AML-193 (cell line): ENCODE data around the gene TRIM37.
"Not testable (repeated sequence)": the region's sequence is repeated elsewhere in the genome, so short reads cannot be mapped to it uniquely, and the experiment has no call there.

Experiments used
- DNase-seq, 2 experiments: peaks; one replicate each; lab custom pipeline; 2025; lab: John Stamatoyannopoulos, UW

The TRIM37 gene

DNA sequence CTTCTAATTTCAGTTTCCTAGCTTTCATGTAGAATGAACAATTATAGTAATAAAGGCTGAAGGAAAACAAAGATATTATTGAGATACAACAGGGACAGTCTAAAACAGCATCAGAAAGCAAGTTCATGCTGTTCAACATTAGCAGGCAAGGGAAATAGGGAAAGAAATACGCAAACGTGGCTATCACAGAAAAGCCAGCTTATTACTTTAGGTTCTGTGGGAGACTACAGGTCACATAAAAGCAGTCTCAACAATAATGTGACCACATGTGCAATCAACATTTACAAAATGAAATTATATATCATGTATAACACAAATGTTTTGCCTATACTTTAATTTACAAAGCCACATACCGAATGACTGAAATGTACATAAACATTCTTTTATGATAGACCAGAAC is 4.9 kb upstream of the TRIM37 start:
- DNase-seq, result no peak

DNA sequence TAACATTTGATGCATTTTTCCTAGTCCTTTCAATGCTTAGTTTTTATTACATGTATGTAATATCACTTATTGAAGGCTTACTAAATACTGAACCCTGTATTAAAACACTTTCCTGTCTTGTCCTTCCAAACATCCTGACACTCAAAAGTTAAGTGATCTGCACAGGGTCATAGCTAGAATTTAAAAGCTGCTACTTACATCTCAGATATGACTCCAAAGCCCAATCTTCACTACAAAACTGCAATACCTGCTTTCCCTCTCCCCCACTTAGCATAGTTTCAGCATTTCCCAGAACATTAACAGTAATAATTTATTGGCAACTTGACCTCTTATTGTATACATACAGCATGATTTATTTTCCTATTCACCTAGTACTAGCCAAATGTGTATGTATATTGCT is 4.3 kb upstream of the TRIM37 start:
- no peak for DNase-seq

DNA sequence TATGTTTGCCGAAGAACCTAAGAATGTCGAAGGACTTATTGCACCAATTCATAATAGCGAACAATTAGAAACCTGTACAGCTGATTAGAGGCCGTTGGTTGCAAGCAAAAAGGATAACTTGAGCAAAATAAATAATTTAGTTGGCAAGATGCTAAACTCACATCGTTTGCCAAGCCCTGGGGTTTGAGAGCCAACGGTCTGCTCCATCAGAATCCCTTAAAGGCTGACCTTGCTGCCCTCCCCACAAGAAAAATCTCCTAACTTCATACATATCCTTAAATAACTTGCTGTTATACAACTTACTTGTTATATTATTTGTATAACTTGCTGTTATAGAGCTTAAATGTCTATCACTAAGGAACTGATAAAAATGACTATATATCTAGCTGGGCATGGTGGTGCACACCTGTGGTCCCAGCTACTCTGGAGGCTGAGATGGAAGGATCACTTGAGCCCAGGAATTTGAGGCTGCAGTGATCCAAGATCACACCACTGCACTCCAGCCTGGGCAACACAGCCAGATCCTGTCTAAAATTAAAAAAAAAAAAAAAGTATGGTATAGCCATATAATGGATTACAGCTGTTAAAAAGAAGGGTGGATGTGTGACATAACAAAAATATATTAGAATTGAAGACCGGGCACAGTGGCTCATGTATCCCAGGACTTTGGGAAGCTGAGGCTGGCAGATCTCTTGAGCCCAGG is 1.9 kb upstream of the TRIM37 start:
- no peak for DNase-seq

DNA sequence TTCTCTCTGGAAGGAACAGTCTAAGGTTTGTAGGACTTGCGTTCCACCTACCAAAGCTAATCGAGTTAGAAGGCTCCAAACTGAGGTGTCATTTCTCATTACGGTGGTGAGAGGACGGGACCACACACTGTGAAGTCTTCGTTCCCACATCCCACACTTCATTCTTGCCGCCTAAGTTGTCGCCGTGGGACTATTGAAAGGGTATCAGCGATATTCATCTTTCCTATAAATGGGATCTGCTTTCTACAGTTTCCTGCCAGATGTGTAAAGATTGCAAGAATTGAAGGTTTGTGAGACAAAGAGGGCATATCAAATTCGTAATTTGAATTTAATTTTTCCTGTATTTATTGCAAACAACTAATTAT is 608 bp upstream of the TRIM37 start:
- peak; percentile 13 to 46 for DNase-seq

DNA sequence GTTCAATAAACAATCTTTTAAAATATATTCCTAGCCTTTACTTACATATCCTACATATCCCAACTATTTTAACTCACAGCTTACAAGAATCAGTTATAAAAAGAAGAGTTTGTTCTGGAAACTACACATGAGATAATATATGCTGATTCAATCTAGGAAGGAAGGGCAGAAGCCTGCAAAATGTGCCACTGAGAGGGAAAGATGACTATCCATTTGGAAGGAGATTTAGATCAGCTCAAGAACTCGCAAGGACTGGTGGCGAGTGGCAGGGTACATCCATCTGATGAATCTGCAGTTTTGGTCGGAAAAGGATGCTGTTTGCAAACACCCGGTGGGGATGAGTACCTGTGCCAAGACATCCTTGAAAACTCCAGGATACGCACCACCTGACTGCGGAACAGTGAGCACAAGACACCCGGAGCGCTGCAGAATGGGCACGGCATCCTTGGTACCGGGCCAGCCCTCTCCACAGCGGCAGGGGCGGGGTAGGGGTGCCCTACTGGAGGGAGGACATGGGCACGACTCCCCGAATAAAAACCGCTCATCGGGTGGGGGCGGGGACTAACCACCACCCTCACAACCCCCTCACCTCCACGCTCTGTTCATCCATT is 723 bp downstream of the TRIM37 start:
- peak; percentile 39 to 58 for DNase-seq

DNA sequence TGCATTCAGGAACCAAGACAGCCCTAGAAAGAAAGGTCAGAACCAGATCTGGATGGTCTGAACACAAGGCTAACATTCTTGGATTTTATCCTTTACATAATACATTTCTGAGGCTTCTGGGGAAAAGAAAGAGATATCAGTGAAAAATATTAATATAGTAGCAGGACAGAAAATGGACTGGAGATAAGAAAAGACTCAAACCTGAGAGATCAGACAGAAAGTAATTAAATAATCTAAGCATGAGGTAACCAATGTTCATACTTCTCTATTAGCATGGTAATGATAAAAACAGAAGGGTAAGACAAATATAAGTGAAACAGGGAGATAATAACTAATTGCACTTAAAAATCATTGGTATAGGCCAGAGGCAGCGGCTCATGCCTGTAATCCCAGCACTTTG is 5.5 kb downstream of the TRIM37 start:
- DNase-seq, result no peak

DNA sequence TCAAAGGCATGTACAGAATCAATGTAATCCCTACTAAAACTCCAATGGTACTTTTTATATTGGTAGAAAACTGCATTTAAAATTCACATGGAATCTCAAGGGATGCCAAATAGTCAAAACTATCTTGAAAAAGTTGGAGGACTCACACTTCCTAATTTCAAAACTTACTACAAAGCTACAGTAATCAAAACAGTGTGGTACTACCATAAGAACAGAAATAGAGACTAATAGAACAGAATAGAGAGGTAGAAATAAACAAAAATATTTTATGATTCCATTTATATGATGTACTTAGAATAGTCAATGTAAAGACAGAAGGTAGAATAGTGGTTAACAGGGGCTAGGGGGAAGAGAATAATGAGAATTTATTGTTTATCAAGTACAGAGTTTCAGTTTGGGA is 8.8 kb downstream of the TRIM37 start:
- no peak for DNase-seq

DNA sequence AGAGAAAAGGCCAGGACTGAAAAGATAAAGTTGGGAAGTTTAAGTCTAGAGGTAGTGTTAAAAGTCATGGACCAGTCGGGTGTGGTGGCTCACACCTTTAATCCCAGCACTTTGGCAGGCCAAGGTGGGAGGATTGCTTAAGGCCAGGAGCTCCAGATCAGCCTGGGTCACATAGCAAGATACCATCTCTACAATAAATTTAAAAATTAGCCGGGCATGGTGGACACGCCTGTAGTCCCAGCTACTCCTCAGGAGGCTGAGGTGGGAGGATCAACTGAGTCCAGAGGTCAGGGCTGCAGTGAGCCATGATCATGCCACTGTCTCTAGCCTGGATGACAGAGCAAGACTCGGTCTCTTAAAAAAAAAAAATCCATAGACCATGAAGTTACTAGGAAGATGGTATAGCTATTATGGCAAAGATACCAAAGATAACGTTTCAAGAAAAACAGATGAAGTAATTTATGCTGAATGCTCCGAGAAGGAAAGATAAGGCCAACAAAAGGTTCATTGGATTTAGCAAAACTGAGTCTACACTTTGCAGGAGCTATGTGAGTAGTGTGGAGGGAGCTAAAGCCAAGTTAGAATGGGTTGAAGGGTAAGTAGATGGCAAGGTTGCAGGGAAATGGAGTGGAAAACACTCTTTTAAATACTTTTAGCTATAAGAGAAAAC is 11.7 kb downstream of the TRIM37 start:
- no peak for DNase-seq

DNA sequence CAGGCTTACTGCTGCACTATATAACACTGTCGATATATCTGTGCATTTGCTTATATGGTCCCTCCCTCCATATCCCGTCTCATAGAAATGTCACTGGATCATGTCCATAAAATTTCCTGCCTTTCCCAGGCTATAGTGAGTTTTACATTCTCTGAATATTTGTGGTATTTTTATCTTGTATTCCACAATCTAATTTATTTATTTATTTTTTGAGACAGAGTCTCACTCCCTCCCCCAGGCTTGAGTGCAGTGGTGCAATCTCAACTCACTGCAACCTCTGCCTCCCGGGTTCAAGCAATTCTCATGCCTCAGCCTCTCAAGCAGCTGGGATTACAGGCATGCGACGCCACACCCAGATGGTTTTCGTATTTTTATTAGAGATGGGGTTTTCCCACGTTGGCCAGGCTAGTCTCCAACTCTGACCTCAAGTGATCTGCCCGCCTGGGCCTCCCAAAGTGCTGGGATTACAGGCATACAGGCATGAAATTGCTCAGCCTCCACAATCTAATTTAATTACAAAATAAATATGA is 12.9 kb downstream of the TRIM37 start:
- DNase-seq, result no peak

DNA sequence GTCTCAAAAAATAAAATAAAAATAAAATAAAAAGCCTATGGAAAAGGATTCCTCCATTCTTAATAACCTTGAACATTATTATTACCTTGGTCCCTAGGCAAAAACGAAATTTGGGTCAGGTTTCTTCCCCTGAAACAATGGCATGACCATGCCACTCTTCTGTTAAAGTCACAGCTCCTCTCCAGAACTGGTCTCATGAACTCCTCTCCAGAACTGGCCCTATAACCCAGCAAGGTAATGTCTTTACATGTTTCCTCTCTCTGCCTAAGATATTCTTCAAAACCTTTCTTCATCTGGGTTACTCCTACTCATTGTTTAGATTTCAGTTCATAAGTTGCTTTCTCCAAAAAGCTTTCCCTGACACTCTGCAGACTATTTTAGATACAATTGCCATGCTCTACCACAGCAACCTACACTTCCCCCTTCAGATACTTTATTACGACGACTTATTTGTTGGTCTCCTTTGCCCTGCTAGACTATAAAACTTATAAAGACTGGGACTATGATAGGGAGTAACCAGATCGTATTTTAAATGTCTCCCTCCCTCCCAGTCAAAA is 13.5 kb downstream of the TRIM37 start:
- no peak for DNase-seq

DNA sequence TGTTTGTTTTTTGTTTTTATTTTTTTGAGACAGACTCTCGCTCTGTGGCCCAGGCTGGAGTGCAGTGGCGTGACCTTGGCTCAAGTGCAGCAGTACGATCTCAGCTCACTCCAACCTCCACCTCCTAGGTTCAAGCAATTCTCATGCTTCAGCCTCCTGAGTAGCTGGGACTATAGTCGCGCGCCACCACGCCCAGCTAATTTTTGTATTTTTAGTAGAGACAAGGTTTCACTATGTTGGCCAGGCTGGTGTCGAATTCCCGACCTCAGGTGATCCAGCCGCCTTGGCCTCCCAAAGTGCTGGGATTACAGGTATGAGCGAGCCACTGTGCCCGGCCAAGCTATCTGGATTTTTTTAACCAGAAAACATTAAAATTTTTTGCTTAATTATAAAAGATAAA is 16.1 kb downstream of the TRIM37 start:
- DNase-seq, result not testable (repeated sequence)

DNA sequence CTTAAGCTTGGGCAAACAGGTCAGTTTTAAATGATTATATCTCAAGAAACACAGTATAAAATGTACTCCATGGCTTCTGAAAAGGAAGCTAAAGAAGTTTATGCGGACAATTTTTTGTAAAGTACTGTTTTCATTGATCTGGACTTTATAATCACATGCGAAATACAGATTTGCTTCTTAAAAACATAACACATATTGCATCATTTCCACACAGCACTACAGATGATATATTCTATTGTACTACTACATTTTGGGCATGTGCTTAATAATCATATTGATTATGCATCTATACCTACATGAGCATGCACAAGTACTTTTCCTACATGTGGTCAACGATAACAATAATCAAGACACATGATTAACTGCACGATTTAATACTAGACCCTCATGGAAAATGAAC is 22.5 kb downstream of the TRIM37 start:
- no peak for DNase-seq

DNA sequence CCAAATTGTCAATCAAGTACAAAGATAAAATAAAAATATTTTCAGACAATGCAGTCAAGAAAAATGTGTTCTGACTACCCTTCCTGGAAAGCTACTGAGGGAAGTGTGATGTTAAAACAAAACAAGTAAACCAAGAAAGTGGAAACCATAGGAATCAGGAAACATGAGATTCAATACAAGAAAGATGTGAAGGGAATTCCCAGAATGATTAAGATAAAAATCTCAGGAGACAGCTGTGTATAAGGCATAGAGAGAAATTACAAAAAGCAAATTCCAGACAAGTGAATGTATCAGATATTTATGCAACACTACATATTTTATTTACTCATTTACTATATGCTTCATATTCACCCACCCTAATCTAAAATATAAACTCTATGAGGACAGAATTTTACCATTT is 32.2 kb downstream of the TRIM37 start:
- DNase-seq, result no peak

DNA sequence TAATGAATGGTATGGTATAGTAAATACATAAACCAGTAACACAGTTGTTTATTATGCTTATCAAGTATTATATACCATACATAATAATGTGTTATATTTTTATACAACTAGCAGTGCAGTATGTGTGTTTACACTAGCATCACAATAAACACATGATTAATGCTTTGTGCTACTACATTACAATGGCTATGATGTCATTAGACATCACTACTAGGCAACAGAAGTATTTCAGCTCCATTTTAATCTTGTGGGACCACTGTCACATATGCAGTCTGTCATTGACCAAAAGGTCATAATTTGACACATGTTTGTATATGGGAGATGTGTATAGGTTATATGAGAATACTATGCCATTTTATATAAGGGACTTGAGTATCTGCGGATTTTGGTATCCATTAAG is 32.7 kb downstream of the TRIM37 start:
- no peak for DNase-seq

DNA sequence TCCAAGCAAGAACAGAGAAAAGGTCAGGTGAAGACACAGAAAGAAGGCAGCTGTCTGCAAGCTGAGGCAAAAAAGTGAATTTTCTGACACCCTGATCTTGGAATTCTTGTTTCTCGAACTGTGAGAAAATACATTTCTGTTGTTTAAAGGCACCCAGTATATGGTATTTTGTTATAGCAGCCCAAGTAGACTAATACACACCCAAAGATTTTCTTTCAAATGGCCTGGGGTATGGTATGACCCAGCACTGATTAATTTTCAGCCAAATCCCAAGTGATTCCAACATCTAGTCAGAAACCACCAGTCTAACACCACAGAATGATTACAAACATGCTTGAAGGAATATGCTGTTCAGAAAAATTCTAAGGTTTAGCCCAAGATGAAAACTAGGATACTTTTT is 36.8 kb downstream of the TRIM37 start:
- DNase-seq, result no peak

DNA sequence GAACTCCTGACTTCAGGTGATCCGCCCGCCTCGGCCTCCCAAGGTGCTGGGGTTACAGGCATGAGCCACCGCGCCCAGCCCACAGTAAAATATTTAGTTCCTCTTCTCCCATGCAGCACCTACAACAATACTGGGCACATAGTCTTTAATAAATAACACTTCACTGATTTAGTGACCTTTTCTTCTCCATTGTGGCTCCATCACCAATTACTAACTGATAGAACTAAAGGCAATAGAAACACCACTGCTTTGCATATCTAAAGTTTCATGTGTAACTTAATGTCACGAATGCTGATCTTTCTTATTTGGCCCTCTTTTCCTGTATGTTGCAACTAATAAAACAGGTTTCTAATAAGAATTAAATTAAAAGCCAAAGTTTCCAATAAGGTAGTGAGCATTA is 38.9 kb downstream of the TRIM37 start:
- DNase-seq, result no peak

DNA sequence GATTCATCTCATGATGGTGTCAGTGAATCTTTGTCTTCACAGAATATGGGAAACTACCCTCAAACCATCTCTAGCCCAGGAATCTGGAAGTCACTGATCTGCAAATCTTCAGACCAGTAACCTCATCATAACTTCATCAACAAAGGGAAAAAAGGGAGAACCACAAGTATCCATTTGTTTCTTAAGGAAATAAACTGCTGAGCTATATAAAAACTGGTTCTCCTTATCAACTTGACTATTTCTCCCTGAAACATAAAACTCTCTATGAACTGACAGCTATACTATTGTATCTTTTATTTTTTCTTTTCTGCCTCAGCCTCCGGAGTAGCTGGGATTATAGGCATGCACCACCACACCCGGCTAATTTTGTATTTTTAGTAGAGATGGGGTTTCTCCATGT is 39.3 kb downstream of the TRIM37 start:
- DNase-seq, result no peak

DNA sequence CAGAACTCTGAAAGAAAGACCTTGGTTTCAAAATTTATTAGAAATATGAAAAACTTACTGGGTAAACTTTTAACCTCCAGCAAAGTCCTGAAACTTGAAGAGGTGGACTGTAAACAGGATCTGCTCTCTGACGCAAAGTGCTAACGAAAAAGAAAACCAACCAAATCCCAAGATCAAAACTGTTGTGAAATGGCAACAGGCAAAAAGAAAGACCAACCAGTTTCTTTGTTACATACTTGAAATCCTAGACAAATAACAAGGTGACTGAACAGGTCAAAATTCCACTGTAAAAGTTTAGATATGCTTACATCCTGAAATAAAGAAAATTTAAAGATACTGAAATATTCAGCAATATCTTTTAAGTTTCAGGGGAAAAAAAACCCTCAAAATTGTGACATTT is 44.2 kb downstream of the TRIM37 start:
- DNase-seq, result no peak

DNA sequence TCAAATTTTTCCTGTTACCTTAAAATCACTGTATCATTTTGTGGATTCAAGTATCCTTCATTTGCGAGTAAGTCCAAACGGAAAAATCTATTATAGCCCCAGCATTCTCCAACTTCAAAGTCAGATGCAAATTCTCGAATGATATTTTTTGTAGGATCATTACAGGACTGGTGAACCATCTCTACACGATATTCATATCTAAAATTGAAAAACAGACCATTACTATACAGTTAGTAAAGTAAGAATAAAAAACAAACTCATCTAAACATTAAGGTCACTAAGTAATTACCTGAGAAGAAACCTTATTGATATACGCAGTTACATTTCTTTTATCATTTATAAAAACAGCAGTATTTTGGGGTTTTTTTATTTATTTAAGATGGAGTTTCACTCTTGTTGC is 49.8 kb downstream of the TRIM37 start:
- no peak for DNase-seq

DNA sequence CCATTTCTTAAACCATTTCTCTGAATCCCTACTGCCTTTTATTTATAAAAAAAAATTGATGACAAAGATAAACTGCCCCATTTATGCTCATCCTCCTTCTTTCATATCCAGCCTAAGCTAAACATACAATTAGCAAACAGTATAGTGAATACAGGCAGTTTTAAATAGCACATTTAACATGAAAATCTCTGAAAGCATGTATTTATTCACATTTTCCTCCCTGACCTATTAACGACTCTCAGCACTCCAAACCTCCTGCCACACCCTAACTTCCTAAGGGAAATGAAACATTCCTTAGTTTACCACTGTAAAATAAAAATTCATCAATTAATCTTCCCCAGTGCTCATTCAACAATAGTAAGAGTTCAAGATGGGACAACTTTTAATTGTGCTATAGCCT is 56.9 kb downstream of the TRIM37 start:
- no peak for DNase-seq

DNA sequence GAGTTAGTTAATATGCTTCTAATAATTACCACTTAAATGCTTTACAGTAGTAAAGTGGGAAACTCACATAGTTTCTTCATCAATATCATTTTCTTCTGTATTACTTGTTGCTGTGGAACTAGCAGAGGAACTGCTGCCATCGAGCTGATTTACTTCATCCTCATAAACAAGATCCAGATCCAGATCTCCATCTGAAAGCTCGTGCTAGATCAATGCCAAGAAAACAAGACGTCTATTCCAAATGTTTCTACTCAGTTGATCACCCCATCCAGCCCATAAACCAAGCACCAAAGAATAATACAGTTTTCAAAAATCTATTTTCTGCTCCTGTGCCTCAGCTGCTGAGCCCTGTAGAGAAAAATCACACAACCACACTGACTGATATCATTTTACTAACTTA is 59.1 kb downstream of the TRIM37 start:
- no peak for DNase-seq

DNA sequence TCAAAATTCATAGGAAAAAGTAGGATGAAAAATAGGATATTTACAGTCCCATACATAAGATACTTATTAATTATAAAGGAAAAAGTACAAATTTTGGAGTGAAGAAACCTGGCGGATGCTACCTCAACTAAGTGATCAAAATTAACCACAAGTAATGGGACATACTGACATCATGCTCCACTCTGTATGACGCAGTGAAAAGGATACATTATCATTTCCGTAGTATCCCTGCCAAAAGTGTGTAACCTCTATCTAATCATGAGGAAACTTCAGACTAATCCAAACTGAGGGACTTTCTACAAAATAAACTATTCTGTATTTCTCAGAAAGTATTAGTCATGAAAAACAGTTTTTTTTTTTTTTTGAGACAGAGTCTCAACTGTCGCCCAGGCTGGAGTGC is 60.5 kb downstream of the TRIM37 start:
- no peak for DNase-seq

DNA sequence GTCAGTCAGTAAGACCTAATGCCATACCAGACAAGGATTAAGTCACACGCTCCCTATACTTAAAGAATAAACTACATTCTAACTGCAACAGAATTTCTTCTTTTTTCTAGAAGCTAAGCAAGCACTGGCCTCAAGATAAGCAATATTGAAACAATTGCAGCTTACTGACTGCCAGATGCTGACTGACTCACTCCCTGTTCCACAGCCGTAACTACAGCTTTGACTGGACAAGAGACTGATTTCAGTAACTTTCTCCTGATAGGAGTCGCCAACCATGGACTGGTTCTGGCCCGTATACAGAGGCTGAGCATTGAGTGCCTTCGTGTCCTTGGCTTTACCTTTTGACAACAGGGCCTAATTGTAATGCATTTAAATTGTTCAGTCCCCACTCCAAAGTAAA is 67.9 kb downstream of the TRIM37 start:
- DNase-seq, result no peak
